Activated naive CD4-positive, alpha-beta T cell treated with anti-CD3 and anti-CD28 coated beads for 36 hours (primary cell): Measurements from ENCODE around the gene JMY. TPM values are rescaled to one million over a fixed set of nuclear protein-coding genes. Genes with fewer than 3 reads are reported as not detected.

Source experiments
- CTCF ChIA-PET: fragments of 350-600 bp; sonication (Branson Sonifier 250); formaldehyde crosslinking; loops from one replicate; lab custom pipeline; 2021; ENCODE audit warnings: antibody characterized with exemption; lab: Charles Lee
- DNase-seq: peaks from one replicate; pipeline ENCODE4 v3.0.0-alpha.2; 2020
- H3K27ac Mint-ChIP-seq: one replicate; pipeline ENCODE4 v1.8.0; 2021; ENCODE audit warnings: mild to moderate bottlenecking, mixed read lengths
- H3K27me3 Mint-ChIP-seq: one replicate; pipeline ENCODE4 v1.8.0; 2021; ENCODE audit warnings: low read depth, mixed read lengths
- H3K36me3 Mint-ChIP-seq: one replicate; pipeline ENCODE4 v1.8.0; 2021; ENCODE audit warnings: low read depth, mixed read lengths
- H3K4me1 Mint-ChIP-seq: one replicate; pipeline ENCODE4 v1.8.0; 2021; ENCODE audit warnings: low read depth, mixed read lengths
- H3K4me3 Mint-ChIP-seq: one replicate; pipeline ENCODE4 v1.8.0; 2021; ENCODE audit warnings: mild to moderate bottlenecking, moderate library complexity, mixed read lengths
- H3K9me3 Mint-ChIP-seq: one replicate; pipeline ENCODE4 v1.8.0; 2021; ENCODE audit warnings: mixed read lengths
- intact Hi-C: fragments of 100-400 bp; cut with micrococcal nuclease; formaldehyde crosslinking; loops from one replicate; pipeline ENCODE4 v1.15.1; 2023
- total RNA-seq, 2 experiments: library from RNA; stranded (reverse); gene quantifications; one replicate each; pipeline ENCODE4 v1.2.3, GENCODE V29; 2021

The JMY gene
- total RNA-seq, 2 experiments from 2014 or later = 11.8 to 12.1 TPM

DNA sequence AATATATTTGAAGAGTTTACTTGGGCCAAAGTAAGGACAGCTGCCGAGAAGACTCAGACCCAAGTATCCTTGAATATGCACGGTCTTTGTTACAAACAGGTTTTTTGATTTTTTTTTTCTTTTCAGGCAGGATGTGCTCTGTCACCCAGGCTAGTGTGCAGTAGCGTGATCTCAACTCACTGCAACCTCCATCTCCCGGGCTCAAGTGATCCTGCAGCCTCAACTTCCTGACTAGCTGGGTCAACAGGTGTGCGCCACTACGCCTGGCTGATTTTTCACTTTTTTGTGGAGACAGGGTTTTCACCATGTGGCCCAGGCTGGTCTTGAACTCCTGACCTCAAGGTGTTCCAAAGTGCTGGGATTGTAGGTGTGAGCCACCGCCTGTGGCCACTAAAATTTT is 27.4 kb downstream of the JMY start:
- H3K4me1 Mint-ChIP-seq = peaks cover 35% of the 10 kb centered on the region
- peak; percentile 54 for DNase-seq
- CTCF ChIA-PET = interaction anchor here (0.6 kb wide), 1 partner anchor 291 kb away, joined by 3 read pairs; no protein-coding TSS in a partner anchor
- peaks cover 3% of the 10 kb centered on the region for H3K36me3 Mint-ChIP-seq
- H3K9me3 Mint-ChIP-seq = no peaks in the 10 kb centered on the region
- H3K27ac Mint-ChIP-seq = peak overlapping the region; percentile 56
- intact Hi-C loops = no loop called here
- H3K27me3 Mint-ChIP-seq = no peaks in the 10 kb centered on the region
- no peak overlapping the region for H3K4me3 Mint-ChIP-seq

DNA sequence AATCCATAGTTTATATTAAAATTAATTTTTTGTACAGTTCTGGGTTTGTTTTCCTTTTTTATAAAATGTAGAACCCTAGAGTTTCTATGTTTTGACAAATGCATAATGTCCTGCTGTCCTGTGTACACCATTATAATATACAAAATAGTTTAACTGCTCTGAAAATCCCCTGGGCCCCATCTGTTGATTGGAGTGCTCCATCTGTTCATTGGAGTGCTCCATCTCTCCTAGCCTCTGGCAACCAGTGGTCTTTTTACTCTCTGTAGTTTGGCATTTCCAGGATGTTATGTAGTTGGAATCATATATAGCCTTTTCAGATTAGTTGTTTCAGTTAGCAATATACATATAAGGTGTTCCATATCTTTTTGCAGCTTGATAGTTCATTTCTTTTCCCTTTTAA is 31.2 kb downstream of the JMY start:
- intact Hi-C loops = no loop called here
- H3K4me3 Mint-ChIP-seq = no peak overlapping the region
- H3K36me3 Mint-ChIP-seq = peaks cover 13% of the 10 kb centered on the region
- H3K27ac Mint-ChIP-seq = no peak overlapping the region
- no peaks in the 10 kb centered on the region for H3K9me3 Mint-ChIP-seq
- CTCF ChIA-PET = interaction anchor here (0.8 kb wide), 1 partner anchor 9 kb away, joined by 3 read pairs; no protein-coding TSS in a partner anchor
- no peak for DNase-seq
- H3K4me1 Mint-ChIP-seq = peaks cover 41% of the 10 kb centered on the region
- H3K27me3 Mint-ChIP-seq = no peaks in the 10 kb centered on the region

DNA sequence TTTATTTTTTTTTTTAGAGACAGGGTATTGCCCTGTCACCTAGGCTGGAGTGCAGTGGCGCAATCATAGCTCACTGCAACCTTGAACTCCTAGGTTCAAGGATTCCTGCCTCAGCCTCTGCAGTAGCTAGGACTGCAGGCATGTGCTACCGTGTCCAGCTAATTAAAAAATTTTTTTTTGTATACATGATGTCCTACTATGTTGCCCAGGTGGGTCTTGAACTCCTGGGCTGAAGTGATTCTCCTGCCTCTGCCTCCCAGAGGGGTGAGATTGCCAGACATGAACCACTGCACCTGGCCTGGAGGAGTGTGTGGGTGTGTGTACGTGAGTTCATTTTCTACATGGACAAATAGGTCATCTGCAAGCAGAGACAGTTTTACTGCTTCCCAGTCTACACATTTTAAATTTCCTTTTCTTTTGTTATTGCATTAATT is 33.8 kb downstream of the JMY start:
- intact Hi-C loops = no loop called here
- no peak for DNase-seq
- Mint-ChIP-seq H3K9me3 (peaks cover 5% of the 10 kb centered on the region), H3K36me3 (peaks cover 19% of the 10 kb centered on the region), H3K4me1 (peaks cover 33% of the 10 kb centered on the region), H3K27ac (no peak overlapping the region), H3K4me3 (no peak overlapping the region), H3K27me3 (no peaks in the 10 kb centered on the region)
- CTCF ChIA-PET = no interaction called here

DNA sequence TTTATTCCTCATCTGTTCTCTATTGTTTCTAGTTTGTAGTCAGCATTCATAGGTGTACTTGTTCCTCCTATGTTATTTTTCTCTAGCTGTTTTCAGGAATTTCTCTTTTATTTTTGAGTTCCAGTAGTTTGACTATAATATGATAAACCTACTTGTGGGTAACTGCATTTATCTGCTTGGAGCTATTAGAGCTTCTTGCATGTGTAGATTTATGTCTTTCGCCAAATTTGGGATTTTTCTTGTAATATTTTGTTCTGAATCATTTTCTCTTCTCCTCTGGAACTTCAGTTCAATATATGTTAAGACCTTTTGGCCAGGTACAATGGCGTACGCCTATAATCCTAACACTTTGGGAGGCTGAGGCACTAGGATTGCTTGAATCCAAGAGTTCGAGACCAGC is 37.4 kb downstream of the JMY start:
- DNase-seq = no peak
- CTCF ChIA-PET = no interaction called here
- Mint-ChIP-seq H3K4me3 (no peak overlapping the region), H3K9me3 (peaks cover 5% of the 10 kb centered on the region), H3K27me3 (no peaks in the 10 kb centered on the region), H3K4me1 (peaks cover 34% of the 10 kb centered on the region), H3K36me3 (peaks cover 26% of the 10 kb centered on the region), H3K27ac (peak overlapping the region; percentile 36)
- intact Hi-C loops = no loop called here

DNA sequence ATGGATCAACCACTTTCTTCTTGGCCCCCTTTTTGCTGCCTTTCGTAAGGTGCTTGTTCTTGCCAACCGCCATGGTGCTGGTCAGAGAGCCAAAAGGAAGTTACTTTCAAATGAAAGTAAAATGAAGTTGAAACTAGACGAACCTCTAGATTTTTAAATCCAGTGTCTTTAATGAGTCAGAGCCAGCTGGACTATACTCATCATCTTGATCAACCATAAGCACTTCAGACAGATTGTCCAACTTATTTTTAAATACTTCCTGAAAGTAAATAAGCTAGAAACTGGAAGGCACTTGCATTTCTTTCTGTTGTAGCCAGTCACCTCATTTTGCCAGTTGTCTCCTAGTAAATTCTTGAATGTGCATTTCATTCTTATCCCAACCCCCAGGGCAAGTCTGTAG is 48.9 kb downstream of the JMY start:
- no peaks in the 10 kb centered on the region for H3K9me3 Mint-ChIP-seq
- H3K4me3 Mint-ChIP-seq = no peak overlapping the region
- H3K27me3 Mint-ChIP-seq = no peaks in the 10 kb centered on the region
- no peak for DNase-seq
- H3K27ac Mint-ChIP-seq = no peak overlapping the region
- H3K4me1 Mint-ChIP-seq = peaks cover 13% of the 10 kb centered on the region
- CTCF ChIA-PET = no interaction called here
- intact Hi-C loops = no loop called here
- H3K36me3 Mint-ChIP-seq = peaks cover 31% of the 10 kb centered on the region

DNA sequence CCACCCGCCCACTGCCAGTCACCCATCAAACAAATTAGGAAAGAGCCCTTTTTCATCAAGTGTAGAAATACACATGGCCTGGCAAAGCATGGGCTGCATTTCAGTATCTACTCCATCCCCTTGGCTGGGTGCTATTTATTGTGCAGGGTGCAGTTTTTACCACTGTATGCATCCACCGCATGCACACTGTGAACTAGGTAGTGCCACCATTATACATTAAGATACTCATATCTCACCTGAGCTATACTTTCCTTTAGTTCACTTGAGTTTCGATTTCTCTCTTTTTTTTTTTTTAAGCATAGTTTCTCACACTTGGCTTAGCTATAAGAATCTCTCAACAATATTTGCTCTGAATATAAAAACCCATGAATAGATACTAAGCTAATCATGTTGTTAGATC is 49.4 kb downstream of the JMY start:
- H3K9me3 Mint-ChIP-seq = no peaks in the 10 kb centered on the region
- H3K36me3 Mint-ChIP-seq = peaks cover 29% of the 10 kb centered on the region
- H3K27ac Mint-ChIP-seq = no peak overlapping the region
- CTCF ChIA-PET = interaction anchor here (0.7 kb wide), 1 partner anchor 20 kb away, joined by 4 read pairs; no protein-coding TSS in a partner anchor
- intact Hi-C loops = no loop called here
- no peak for DNase-seq
- no peaks in the 10 kb centered on the region for H3K27me3 Mint-ChIP-seq
- no peak overlapping the region for H3K4me3 Mint-ChIP-seq
- peaks cover 13% of the 10 kb centered on the region for H3K4me1 Mint-ChIP-seq

DNA sequence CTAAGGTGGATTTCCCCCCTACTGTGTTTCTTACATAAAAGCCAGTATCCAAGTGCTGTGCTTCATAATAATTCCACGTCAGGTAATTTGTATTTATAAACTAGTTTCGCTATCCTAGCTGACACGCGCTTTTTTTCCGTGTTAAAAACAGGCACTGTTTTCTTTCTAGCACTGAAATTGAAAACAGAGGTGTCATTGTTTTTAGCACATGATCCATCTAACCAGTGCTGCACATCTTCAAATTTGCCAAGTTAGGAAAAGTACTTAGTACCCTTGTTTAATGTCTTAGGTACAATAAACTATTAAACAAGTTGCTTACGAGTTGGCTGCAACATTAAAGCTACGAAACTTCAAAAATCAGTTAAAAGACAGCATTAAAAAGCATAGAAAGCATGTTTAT is 49.9 kb downstream of the JMY start:
- Mint-ChIP-seq H3K4me3 (no peak overlapping the region), H3K4me1 (peaks cover 13% of the 10 kb centered on the region), H3K9me3 (no peaks in the 10 kb centered on the region), H3K27ac (no peak overlapping the region), H3K27me3 (no peaks in the 10 kb centered on the region), H3K36me3 (peaks cover 27% of the 10 kb centered on the region)
- intact Hi-C loops = no loop called here
- CTCF ChIA-PET = interaction anchor here (0.7 kb wide), 2 partner anchors 20 to 554 kb away, joined by 4 to 5 read pairs; no protein-coding TSS in a partner anchor
- no peak for DNase-seq

DNA sequence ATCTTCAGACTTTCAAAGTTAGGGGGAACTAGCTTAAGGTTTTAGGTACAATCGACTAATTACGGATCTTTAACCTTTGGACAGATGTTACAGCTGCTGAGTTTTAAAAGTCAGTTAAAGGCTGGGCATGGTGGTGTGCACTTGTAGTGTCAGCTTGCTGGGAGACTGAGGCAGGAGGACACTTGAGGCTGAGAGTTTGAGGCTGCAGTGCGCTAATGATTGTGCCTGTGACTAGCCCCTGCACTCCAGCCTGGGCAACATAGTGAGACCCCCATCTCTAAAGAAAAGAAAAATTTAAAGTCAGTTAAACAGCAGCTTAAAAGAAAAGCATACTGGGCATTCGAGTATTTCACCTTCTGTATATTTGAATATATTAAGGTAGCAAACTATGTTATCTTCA is 51.4 kb downstream of the JMY start:
- H3K36me3 Mint-ChIP-seq = peaks cover 30% of the 10 kb centered on the region
- H3K27ac Mint-ChIP-seq = no peak overlapping the region
- CTCF ChIA-PET = no interaction called here
- no peak for DNase-seq
- H3K27me3 Mint-ChIP-seq = no peaks in the 10 kb centered on the region
- no peak overlapping the region for H3K4me3 Mint-ChIP-seq
- peaks cover 13% of the 10 kb centered on the region for H3K4me1 Mint-ChIP-seq
- no peaks in the 10 kb centered on the region for H3K9me3 Mint-ChIP-seq
- intact Hi-C loops = no loop called here

DNA sequence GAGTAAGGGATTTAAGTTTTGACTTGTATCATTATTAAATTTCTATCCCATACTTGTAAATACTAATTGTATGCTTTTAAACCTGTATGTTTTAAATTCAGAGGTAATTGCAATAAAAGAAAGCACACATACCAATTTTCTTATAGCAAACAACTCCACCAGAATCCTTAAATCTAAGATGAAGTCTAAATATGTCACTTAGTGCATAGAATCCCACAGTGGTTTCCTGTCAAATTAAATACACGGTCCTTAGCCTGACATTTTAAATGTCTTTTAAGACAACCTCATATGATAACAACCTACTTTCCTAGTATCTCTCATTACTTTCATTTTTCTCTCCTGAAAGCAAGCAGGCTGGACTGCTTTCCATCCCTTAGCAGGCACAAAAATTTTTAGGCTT is 52.0 kb downstream of the JMY start:
- no peak for DNase-seq
- Mint-ChIP-seq H3K9me3 (no peaks in the 10 kb centered on the region), H3K4me3 (no peak overlapping the region), H3K27ac (no peak overlapping the region), H3K4me1 (peaks cover 11% of the 10 kb centered on the region), H3K27me3 (no peaks in the 10 kb centered on the region), H3K36me3 (peaks cover 26% of the 10 kb centered on the region)
- CTCF ChIA-PET = no interaction called here
- intact Hi-C loops = no loop called here

DNA sequence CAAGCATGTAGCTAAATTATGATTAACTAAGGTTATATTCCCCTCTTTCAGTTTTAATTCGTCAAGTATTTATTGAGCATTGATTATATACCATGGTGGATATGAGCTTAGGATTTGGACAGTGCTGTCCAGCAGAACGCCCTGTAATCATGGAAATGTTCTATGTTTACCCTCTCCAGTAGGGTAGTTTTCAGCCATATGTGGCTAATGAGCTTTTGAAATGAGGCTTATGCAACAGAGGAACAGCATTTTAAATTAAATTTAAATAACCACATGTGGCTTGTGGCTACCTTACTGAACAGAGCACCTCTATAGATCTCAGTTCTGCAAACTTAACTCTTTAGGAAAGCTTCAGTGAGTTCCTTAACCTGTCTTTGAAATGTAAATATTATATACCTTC is 59.1 kb downstream of the JMY start:
- Mint-ChIP-seq H3K27me3 (no peaks in the 10 kb centered on the region), H3K36me3 (peaks cover 16% of the 10 kb centered on the region), H3K4me3 (no peak overlapping the region), H3K9me3 (no peaks in the 10 kb centered on the region), H3K4me1 (no peaks in the 10 kb centered on the region), H3K27ac (no peak overlapping the region)
- CTCF ChIA-PET = interaction anchor here (0.7 kb wide), 1 partner anchor 600 kb away, joined by 4 read pairs; no protein-coding TSS in a partner anchor
- intact Hi-C loops = no loop called here
- DNase-seq = no peak

DNA sequence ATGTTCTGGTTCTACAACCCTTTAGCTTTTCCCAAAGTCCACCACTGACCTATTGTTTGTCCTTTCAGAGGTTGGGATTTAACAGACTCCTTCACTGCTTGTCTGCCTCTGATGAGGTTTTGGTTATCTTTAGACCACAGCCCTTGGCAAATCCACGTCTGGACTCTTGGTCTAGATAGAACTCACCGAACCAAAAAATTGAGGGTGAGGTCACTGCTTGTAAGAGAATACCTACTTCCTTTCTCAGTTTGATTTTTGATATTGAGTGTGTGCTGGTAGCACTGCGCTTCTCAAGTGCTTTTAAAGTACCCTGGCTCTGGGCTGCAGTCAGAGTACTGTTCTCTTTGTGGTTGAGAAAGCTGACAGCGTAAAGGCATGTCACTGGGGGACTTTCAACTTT is 61.7 kb downstream of the JMY start:
- no peaks in the 10 kb centered on the region for H3K9me3 Mint-ChIP-seq
- no peak overlapping the region for H3K4me3 Mint-ChIP-seq
- intact Hi-C loops = no loop called here
- peaks cover 19% of the 10 kb centered on the region for H3K36me3 Mint-ChIP-seq
- no peak for DNase-seq
- no peak overlapping the region for H3K27ac Mint-ChIP-seq
- H3K27me3 Mint-ChIP-seq = no peaks in the 10 kb centered on the region
- CTCF ChIA-PET = interaction anchor here (1.6 kb wide), 1 partner anchor 164 kb away, joined by 3 read pairs; no protein-coding TSS in a partner anchor
- no peaks in the 10 kb centered on the region for H3K4me1 Mint-ChIP-seq

DNA sequence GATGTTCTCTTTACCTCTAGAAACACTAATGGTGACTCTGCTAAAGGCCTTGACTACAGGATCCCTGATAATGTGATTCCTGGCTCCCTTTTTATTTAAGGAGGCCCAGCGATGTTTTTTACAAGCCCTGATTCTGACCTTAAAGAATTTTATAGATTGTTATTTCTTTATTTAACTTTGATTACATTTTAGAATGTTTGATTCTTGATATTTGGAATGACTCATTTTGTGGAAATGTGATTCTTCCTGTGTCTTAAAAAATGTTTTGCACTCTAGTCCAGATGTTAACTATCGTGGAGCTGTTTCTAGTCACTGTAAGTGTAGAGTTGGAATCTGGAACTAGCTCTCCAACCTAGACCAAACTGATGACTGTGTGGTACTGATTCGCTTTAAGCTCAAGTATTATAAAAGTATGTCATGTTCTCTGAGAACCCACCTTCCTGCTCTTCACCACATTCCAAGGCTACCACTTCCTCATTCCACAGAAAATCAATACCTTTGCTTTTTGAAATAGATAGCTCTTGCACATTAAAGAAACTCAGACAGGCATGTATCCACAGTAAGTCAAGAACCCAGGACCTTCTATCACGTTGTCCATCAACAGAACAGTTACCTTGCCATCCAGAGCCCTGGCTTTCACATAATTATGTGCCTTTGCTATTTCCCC is 65.2 kb downstream of the JMY start:
- CTCF ChIA-PET = no interaction called here
- H3K9me3 Mint-ChIP-seq = no peaks in the 10 kb centered on the region
- peaks cover 25% of the 10 kb centered on the region for H3K36me3 Mint-ChIP-seq
- no peak overlapping the region for H3K27ac Mint-ChIP-seq
- intact Hi-C loops = no loop called here
- no peaks in the 10 kb centered on the region for H3K27me3 Mint-ChIP-seq
- DNase-seq = no peak
- no peaks in the 10 kb centered on the region for H3K4me1 Mint-ChIP-seq
- H3K4me3 Mint-ChIP-seq = no peak overlapping the region

DNA sequence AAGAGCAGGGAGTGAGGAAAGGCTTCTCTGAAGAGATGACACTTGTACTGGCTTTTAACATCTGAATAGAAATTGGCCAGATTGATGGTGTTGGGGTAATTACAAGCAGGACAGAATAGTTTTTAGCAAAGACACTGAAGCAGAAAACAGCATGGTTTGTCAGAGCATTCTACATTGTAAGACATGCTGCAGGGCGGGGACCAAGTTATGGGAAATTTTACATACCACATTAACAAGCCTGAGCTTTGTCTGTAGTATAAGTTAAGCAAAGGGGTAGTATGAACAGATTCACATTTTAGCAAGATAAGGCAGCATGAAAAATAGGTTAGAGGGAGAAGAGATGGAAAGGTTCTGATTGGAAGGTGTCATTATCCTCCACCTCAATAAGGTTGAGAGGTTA is 66.5 kb downstream of the JMY start:
- no peaks in the 10 kb centered on the region for H3K27me3 Mint-ChIP-seq
- H3K4me1 Mint-ChIP-seq = no peaks in the 10 kb centered on the region
- no peak for DNase-seq
- no peaks in the 10 kb centered on the region for H3K9me3 Mint-ChIP-seq
- no peak overlapping the region for H3K4me3 Mint-ChIP-seq
- intact Hi-C loops = no loop called here
- no peak overlapping the region for H3K27ac Mint-ChIP-seq
- H3K36me3 Mint-ChIP-seq = peaks cover 32% of the 10 kb centered on the region
- CTCF ChIA-PET = no interaction called here
